ENCODE data around the gene VTI1A.

GRCh38 chr10:112424651-112425050 is 22.4 kb upstream of the VTI1A start:
- TF ChIP-seq CTCF (IDR thresholded peaks at IDR 0.05) (no peak), POLR2A (IDR thresholded peaks at IDR 0.05) (no peak)

Data from adrenal gland (tissue), 5 donors.